ENCODE results near the gene ANO3. TPM values are rescaled to one million over a fixed set of nuclear protein-coding genes. Genes with fewer than 3 reads are reported as not detected.

Gene ANO3
- total RNA-seq: 0.16 and 0.24 TPM in 2 replicates

GRCh38 chr11:26331911-26332571 lies at the start of gene ANO3:
Gene ANO3 (plus strand): TSS chr11:26332130. CDS start chr11:26332276, 146 bp downstream.

GRCh38 chr11:26571861-26572654 lies 240.1 kb downstream of the ANO3 start, which contains the start of gene MUC15:
Gene MUC15 (minus strand): TSS chr11:26572263. CDS start chr11:26567094, 5,169 bp downstream.

Other genes with a start within 250 kb of the ANO3 start
- gene MUC15, start 240.1 kb downstream of the ANO3 start, total RNA-seq: not detected in 2 replicates